HG02763 (cell line): Measurements from ENCODE around the gene ZC2HC1B.
"Not testable (repeated sequence)": the region's sequence is repeated elsewhere in the genome, so short reads cannot be mapped to it uniquely, and the experiment has no call there.

ENCODE experiments used
- ATAC-seq: cut with Tn5 transposase; IDR thresholded peaks from one replicate; pipeline ENCODE4 v1.9.1; 2021; ENCODE audit warnings: mild to moderate bottlenecking, moderate library complexity; ENCODE audit not compliant: unreplicated experiment

The ZC2HC1B gene

DNA sequence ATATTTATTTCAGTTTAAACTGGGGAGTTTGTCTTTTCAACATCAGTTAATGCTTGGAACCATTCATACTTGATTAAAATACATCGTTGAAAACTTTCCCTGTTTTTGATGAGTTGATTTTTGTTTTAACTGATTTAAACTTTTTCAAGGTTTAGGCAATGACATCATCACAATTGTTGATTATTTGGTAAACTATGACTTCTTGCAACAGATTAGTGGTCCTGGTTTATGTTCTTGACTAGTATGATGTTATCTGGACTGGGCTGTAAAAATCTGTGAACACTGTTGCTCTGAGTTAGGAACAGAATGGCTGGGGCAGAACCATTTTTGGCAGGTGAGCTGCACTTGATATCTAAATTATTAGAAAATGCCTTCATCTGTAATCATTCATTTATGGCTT is at the start of gene ZC2HC1B:
TSS of gene ZC2HC1B (plus strand) at position 241 of the 400 bp plus-strand sequence. CDS start at position 307, 66 bp downstream.
- ATAC-seq, result no peak

- ATAC-seq, result no peak
Observed at GRCh38 chr6:143817621-143818020, 46.7 kb upstream of the ZC2HC1B start.

- ATAC-seq, result no peak
Observed at GRCh38 chr6:143821359-143821758, 42.9 kb upstream of the ZC2HC1B start.

GRCh38 chr6:143822584-143823024 is 41.7 kb upstream of the ZC2HC1B start:
- ATAC-seq, result no peak

DNA sequence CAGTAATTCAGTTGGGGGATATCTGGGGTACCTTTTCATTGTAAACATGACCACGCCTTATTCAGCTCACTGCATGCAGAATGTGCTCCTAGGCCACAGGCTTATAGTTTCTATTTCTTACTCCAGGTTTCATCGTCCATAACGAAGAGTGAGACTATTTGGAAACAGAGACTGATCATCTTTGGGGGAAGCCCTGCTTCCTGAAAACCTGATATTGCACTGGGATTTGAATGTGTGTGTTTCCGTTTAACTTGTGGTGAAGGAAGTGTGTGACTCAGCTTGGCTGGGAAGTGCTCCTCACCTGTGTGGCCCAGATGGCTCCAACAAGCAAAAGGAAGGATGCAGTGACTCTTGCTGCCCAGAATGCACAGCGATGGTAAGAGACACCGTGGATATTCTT is 40.7 kb upstream of the ZC2HC1B start:
- ATAC-seq, result no peak

DNA sequence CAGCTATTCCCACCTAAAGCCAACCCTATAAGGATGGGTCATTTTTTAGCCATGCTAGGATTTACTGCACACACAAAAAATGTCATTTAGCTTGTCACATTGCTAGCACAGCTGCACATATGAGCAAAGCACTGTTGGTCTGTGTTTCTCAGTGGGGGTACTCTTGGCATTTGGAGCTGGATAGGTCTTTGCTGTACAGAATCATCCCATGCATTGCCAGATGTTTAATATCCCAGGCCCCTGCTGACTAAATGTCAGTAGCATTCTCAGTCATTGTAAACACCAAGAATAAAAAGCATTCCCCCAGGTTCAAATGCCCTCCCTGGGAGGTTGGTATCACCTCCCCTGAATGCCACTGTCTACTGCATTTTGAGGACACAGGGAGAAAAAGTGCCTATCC is 35.7 kb upstream of the ZC2HC1B start:
- ATAC-seq, result no peak

GRCh38 chr6:143836150-143836549 is 28.1 kb upstream of the ZC2HC1B start:
- ATAC-seq, result no peak

DNA sequence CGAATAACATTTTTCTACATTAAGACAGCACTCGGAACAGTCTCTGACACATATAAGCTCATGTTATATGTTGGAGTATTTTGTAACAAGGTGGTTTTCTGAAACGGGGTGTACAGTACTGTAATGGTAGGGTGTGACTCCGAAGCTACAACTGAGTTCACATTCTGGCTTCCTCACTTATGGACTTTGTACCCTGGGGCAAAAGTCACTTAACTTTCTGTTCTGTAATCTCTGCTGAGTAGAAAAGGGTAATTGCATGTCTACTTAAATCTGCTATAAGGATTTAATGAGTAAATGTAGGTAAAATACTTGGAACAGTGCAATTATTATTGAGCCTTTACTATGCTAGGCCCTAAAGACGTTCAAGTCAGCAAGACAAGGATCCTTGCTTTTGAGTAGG is 25.9 kb upstream of the ZC2HC1B start:
- no peak for ATAC-seq

DNA sequence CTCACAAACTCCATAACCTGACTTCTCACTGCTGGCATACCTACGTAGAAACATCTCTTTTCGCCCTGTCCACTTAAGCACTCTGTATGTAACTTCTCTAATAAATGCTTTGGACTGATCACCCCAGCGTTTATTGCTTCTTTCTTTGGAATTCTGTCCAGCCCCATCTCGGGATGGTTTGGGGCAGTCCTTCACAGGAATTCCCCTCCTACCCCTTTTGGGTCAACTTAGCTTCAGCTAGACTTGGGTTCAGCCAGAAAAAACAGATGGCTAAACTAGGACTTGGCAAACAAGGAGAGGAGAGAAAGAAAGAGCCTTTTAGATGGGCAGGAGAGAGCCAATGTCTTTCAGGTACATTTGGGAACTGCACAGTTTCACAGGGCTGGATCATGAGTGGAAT is 25.1 kb upstream of the ZC2HC1B start:
- no peak for ATAC-seq

GRCh38 chr6:143840595-143841265 is 23.5 kb upstream of the ZC2HC1B start:
- ATAC-seq, result no peak

DNA sequence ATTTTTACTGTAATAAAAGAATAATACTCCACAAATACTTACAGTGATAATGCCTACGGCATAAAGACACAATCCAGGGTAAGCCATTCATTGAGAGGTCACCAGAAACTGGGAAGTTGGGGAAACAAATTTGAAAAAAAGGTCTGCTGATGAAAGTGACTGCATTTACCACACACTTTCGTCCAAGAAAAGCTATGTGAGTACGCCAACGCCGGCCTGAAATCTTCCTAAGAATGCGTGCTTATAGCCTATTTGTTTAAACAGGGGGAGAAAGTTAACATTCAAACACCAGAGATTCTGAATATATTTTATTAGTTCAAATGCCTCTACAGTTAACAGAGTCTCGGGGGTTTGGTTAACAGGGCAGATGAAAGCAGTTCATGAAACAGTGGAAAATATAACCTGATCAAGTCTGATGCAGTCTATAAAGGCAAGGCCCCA is 21.8 kb upstream of the ZC2HC1B start:
- ATAC-seq, result no peak

DNA sequence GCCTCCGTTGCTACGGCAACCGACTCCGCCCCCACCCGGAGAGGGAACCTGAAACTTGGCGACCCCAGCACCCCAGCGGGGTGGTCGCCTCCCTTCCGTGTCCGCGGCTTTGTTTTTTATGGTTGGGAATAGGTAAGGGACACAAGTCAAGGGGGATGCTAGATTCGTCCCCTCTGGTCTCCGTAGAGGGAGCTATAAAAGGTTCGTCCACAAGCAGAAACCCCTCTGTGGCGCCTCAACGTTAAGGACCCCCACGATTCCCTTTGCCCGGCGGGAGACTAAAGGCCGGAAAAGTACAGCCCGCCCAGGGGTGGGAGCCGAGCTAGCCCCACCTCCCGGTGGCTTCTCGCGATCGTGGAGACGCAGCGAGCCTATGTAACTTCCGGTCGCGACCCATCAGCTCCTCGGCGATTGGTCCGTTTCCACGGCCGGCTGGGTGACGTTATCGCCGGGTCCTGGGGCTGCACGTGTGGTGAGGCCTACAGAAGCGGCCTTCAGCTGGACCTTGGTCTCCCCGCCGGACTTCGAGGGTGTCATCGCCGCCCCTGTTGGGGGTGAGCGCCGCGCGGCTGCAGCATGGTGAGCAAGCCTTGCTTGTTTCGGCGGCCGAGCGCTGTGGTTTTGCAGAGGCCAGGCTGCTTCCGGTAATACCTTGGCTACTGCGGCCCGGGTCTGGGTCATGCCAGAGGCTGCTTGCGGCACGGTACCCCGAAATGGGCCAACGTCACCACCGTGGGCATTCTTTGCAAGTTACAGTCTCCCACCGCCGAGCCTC is 21.2 kb upstream of the ZC2HC1B start, which contains the start of gene LTV1:
TSS of gene LTV1 (plus strand) at position 437 of the 775 bp plus-strand sequence. CDS start at position 577, 140 bp downstream.
- peak; percentile 100 for ATAC-seq

GRCh38 chr6:143843677-143843999 is 20.6 kb upstream of the ZC2HC1B start:
- peak; percentile 7 for ATAC-seq

GRCh38 chr6:143844006-143844405 is 20.3 kb upstream of the ZC2HC1B start:
- no peak for ATAC-seq

DNA sequence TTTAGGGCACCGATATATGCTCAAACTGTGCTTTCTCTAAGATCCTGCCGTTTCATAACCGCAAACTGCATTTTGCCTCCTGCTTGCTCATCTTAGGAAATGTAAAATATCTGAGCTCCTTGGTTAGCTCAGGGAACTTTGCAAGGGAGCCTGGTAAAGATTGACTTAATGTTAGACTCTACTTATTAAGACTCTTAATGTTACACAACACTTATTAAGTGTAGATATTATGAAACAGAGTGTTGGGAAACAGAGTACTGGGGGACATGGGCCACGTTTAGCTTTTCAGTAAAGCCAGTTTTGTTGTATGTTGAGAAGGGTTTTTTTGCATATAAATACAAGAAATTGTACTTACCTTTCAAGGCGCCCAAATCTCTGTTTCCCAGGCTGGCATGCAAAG is 19.2 kb upstream of the ZC2HC1B start:
- ATAC-seq, result no peak

DNA sequence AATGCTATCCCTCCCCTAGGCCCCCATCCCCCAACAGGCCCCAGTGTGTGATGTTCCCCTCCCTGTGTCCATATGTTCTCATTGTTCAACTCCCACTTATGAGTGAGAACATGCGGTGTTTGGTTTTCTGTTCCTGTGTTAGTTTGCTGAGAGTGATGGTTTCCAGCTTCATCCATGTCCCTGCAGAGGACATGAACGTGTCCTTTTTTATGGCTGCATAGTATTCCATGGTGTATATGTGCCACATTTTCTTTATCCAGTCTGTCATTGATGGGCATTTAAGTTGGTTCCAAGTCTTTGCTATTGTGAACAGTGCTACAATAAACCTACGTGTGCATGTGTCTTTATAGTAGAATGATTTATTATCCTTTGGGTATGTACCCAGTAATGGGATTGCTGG is 12.6 kb upstream of the ZC2HC1B start:
- ATAC-seq, result not testable (repeated sequence)

GRCh38 chr6:143855057-143855456 is 9.2 kb upstream of the ZC2HC1B start:
- not testable (repeated sequence) for ATAC-seq

DNA sequence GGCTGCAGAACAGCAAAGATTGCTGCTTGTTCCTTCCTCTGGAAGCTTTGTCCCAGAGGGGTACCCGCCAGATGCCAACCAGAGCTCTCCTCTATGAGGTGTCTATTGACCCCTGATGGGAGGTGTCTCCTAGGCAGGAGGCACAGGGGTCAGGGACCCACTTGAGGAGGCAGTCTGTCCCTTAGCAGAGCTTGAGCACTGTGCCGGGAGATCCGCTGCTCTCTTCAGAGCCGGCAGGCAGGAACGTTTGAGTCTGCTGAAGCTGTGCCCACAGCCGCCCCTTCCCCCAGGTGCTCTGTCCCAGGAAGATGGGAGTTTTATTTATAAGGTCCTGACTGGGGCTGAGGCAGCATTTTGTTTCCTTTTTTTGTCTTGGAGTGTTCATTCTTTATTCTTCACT is 7.5 kb upstream of the ZC2HC1B start:
- ATAC-seq, result not testable (repeated sequence)

DNA sequence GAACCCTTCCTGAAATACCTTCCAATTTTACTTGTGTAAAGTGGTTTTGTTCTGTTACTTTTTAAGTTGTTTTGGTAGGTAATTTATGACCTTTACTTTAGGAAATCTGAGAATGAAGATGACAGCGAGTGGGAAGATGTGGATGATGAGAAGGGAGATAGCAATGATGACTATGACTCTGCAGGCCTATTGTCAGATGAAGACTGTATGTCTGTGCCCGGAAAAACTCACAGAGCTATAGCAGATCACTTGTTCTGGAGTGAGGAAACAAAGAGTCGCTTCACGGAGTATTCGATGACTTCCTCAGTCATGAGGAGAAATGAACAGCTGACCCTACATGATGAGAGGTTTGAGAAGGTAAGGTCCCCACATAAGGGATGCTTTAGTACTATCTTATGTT is 6.6 kb upstream of the ZC2HC1B start:
- no peak for ATAC-seq

GRCh38 chr6:143859891-143860660 is 4.2 kb upstream of the ZC2HC1B start:
- no peak for ATAC-seq

GRCh38 chr6:143863771-143864170 is 503 bp upstream of the ZC2HC1B start:
- ATAC-seq, result no peak
